GM12878 (cell line): Measurements from ENCODE around the gene MOCOS. TPM values are rescaled to one million over a fixed set of nuclear protein-coding genes. Genes with fewer than 3 reads are reported as not detected.

Experiments
- ATAC-seq: fragments of 200-7000 bp; cut with Tn5 transposase; 3 replicates; pipeline ENCODE4 v1.9.1; 2020; ENCODE audit warnings: mild to moderate bottlenecking, moderate library complexity
- BruUV-seq: library from RNA; stranded (reverse); fragments of 400-500 nt; replicated peaks from 2 replicates; lab custom pipeline; 2021; lab: Mats Ljungman, UMichigan
- CTCF ChIA-PET: fragments of 300-600 bp; sonication (Branson Sonifier 250); formaldehyde crosslinking; extraction: SDS; loops from one replicate; lab custom pipeline; 2021; ENCODE audit warnings: inconsistent platforms; lab: Yijun Ruan, JAX
- POLR2A ChIA-PET: fragments of 350-600 bp; formaldehyde crosslinking; extraction: SDS; loops from one replicate; lab custom pipeline; 2021; ENCODE audit warnings: inconsistent platforms; lab: Charles Lee
- RAD21 ChIA-PET: fragments of 300-600 bp; sonication (Branson Sonifier 250); formaldehyde crosslinking; loops from one replicate; lab custom pipeline; 2023; ENCODE audit warnings: antibody characterized with exemption; ENCODE audit not compliant: unreplicated experiment; lab: Charles Lee
- SMC1A ChIA-PET: fragments of 300-600 bp; sonication (Branson Sonifier 250); formaldehyde crosslinking; loops from one replicate; lab custom pipeline; 2023; ENCODE audit not compliant: unreplicated experiment, uncharacterized antibody; lab: Charles Lee
- DNase-seq: peaks from one replicate; pipeline ENCODE4 v3.0.0-alpha.2; 2011; ENCODE audit warnings: low read depth, low spot score
- FAIRE-seq: peaks from 3 replicates; lab custom pipeline; 2011; peaks lifted over from hg19 to GRCh38; lab: Jason Lieb, UNC
- H2AFZ ChIP-seq: 2 replicates; pipeline ENCODE4 v1.6.0; 2011; ENCODE audit warnings: low read depth, low read length, control low read depth; ENCODE audit not compliant: control insufficient read depth
- H3K27ac ChIP-seq: 2 replicates; pipeline ENCODE4 v1.5.1; 2011; ENCODE audit warnings: control low read depth; ENCODE audit not compliant: control insufficient read depth, insufficient read depth
- H3K27me3 ChIP-seq, 2 experiments: replicated peaks in 1 of 2; 2 replicates each; pipeline versions ENCODE4 v1.6.0 to v1.6.1; 2011; ENCODE audit warnings: low read length in 1 of 2; ENCODE audit not compliant: control insufficient read depth in 2 of 2, insufficient read depth in 2 of 2
- H3K36me3 ChIP-seq, 2 experiments: 2 replicates each; pipeline ENCODE4 v1.5.1; 2011; ENCODE audit warnings: low read length in 1 of 2; ENCODE audit not compliant: control insufficient read depth in 2 of 2, insufficient read depth in 2 of 2
- H3K4me1 ChIP-seq: 2 replicates; pipeline ENCODE4 v1.6.1; 2011; ENCODE audit warnings: mild to moderate bottlenecking, low read length, moderate library complexity, mixed read lengths; ENCODE audit not compliant: control insufficient read depth, insufficient read depth
- H3K4me2 ChIP-seq: 2 replicates; pipeline ENCODE4 v1.6.0; 2011; ENCODE audit warnings: control low read depth; ENCODE audit not compliant: control insufficient read depth, insufficient read depth
- H3K4me3 ChIP-seq: fragments of 200-600 bp; sonication (generic); 2 replicates; pipeline ENCODE4 v1.5.1; 2016
- H3K79me2 ChIP-seq: 2 replicates; pipeline ENCODE4 v1.6.0; 2011; ENCODE audit warnings: low read length; ENCODE audit not compliant: control insufficient read depth, insufficient read depth
- H3K9ac ChIP-seq: 2 replicates; pipeline ENCODE4 v1.8.0; 2011; ENCODE audit warnings: low read length, control low read depth, mixed read lengths; ENCODE audit not compliant: control insufficient read depth, insufficient read depth
- H3K9me3 ChIP-seq: replicated peaks from 3 replicates; pipeline ENCODE4 v1.5.1; 2011; ENCODE audit warnings: mild to moderate bottlenecking, low read length; ENCODE audit not compliant: control insufficient read depth, insufficient read depth
- H4K20me1 ChIP-seq: 2 replicates; pipeline ENCODE4 v1.6.0; 2011; ENCODE audit not compliant: control insufficient read depth, insufficient read depth
- BCL3 ChIP-seq: IDR thresholded peaks from 2 replicates; pipeline ENCODE4 v1.6.1; 2011; ENCODE audit warnings: borderline replicate concordance, low read depth, mild to moderate bottlenecking, moderate library complexity, low read length; ENCODE audit not compliant: insufficient read depth, poor library complexity, severe bottlenecking
- CBX3 ChIP-seq: fragments of 200-600 bp; sonication (generic); IDR thresholded peaks from 2 replicates; pipeline ENCODE4 v1.6.1; 2016; ENCODE audit warnings: low read depth, borderline replicate concordance
- EED ChIP-seq: sonication (generic); IDR thresholded peaks from 2 replicates; pipeline ENCODE4 v1.6.1; 2016; ENCODE audit warnings: antibody characterized with exemption, low read depth
- FOXK2 ChIP-seq: fragments of 450-650 bp; IDR thresholded peaks from 2 replicates; pipeline ENCODE4 v1.6.1; 2017; ENCODE audit warnings: mild to moderate bottlenecking, moderate library complexity
- GATAD2B ChIP-seq: fragments of 450-650 bp; conservative IDR thresholded peaks from 2 replicates; pipeline ENCODE4 v1.6.1; 2017; ENCODE audit warnings: low read depth, mild to moderate bottlenecking, moderate library complexity
- HDAC2 ChIP-seq: fragments of 200-600 bp; sonication (generic); IDR thresholded peaks from 2 replicates; pipeline ENCODE4 v1.6.1; 2017
- HDGF ChIP-seq: fragments of 450-650 bp; IDR thresholded peaks from 2 replicates; pipeline ENCODE4 v1.6.1; 2016; ENCODE audit warnings: antibody characterized with exemption
- MEF2A ChIP-seq: IDR thresholded peaks from 2 replicates; pipeline ENCODE4 v1.6.1; 2011; ENCODE audit warnings: low read depth, mild to moderate bottlenecking, low read length, moderate library complexity; ENCODE audit not compliant: insufficient read depth
- RAD51 ChIP-seq: fragments of 450-650 bp; IDR thresholded peaks from 2 replicates; pipeline ENCODE4 v1.6.1; 2016; ENCODE audit warnings: moderate library complexity, mild to moderate bottlenecking, inconsistent platforms
- SP1 ChIP-seq: IDR thresholded peaks from one replicate; pipeline ENCODE4 v1.6.1; 2011; ENCODE audit warnings: low read depth, low read length
- SUPT20H ChIP-seq: IDR thresholded peaks from 2 replicates; pipeline ENCODE4 v1.6.1; 2011; ENCODE audit warnings: low read depth, mild to moderate bottlenecking, low read length, moderate library complexity, borderline replicate concordance; ENCODE audit not compliant: control insufficient read depth
- ZBTB40 ChIP-seq: fragments of 450-650 bp; IDR thresholded peaks from 2 replicates; pipeline ENCODE4 v1.6.1; 2016; ENCODE audit warnings: mild to moderate bottlenecking, moderate library complexity, borderline replicate concordance
- ZNF217 ChIP-seq: fragments of 450-650 bp; IDR thresholded peaks from 2 replicates; pipeline ENCODE4 v1.6.1; 2017; ENCODE audit warnings: antibody characterized with exemption, mild to moderate bottlenecking
- ZNF24 ChIP-seq: fragments of 450-650 bp; IDR thresholded peaks from 2 replicates; pipeline ENCODE4 v1.6.1; 2017; ENCODE audit warnings: antibody characterized with exemption, mild to moderate bottlenecking
- ZNF384 ChIP-seq: IDR thresholded peaks from 2 replicates; pipeline ENCODE4 v1.6.1; 2012; ENCODE audit warnings: low read depth, mild to moderate bottlenecking, low read length, improper control_type of control experiment, borderline replicate concordance
- WGBS: methylation state at CpG from one replicate; pipeline ENCODE4 v1.1.6; 2016; ENCODE audit warnings: low lambda C conversion rate; ENCODE audit not compliant: insufficient replicate concordance, insufficient coverage; ENCODE audit errors: missing lambda C conversion rate; 5-methylcytosine and 5-hydroxymethylcytosine counted together
- in situ Hi-C: fragments of 300-500 bp; cut with MboI; formaldehyde crosslinking; loops from 9 replicates; pipeline ENCODE4 v1.14.3; 2018; ENCODE audit warnings: mixed read lengths
- intact Hi-C: fragments of 100-400 bp; cut with micrococcal nuclease; formaldehyde crosslinking; loops from one replicate; pipeline ENCODE4 v1.14.2; 2022; ENCODE audit not compliant: unreplicated experiment
- polyA plus RNA-seq, 11 experiments: library from polyadenylated mRNA; depleted of rRNA in 4 of 11; unstranded in 6 of 11; stranded (reverse) in 5 of 11; fragments of >200 nt; fragmentation: Nextera tagmentation in 4 of 11; fragmentation: Illumina TruSeq in 1 of 11; extraction: Ambion mirVana in 4 of 11; extraction: Trizol in 1 of 11; gene quantifications; 1 replicate in 1 of 11; 2 replicates in 10 of 11; pipeline versions ENCODE4 v1.2.1 to v1.2.3, GENCODE V29; 2011 to 2016; ENCODE audit warnings: inconsistent platforms in 2 of 11, missing spikeins in 2 of 11, low read depth in 1 of 11
- total RNA-seq, 4 experiments: library from RNA; depleted of rRNA in 3 of 4; stranded (reverse); fragments of >200 nt in 3 of 4; fragmentation: Illumina TruSeq in 1 of 4; extraction: Trizol in 1 of 4; gene quantifications; 2 replicates each; pipeline versions ENCODE4 v1.2.1 to v1.2.3, GENCODE V29; 2013 to 2021

The MOCOS gene
- total and polyA plus RNA-seq, 10 of the 15 experiments (the other 5 are each of a cell fraction or from before 2014, with no cell fraction given), result 0.16 to 0.56 (median 0.33) TPM

- SMC1A ChIA-PET, result no interaction called here
- DNase-seq (no peak), ATAC-seq (no peak), FAIRE-seq (no peak)
- BruUV-seq, result no TSS peak
- Histone ChIP-seq H2AFZ (no peak overlapping the region), H3K9me3 (no peaks in the 10 kb centered on the region), H3K79me2 (no peaks in the 10 kb centered on the region), H4K20me1 (no peaks in the 10 kb centered on the region), H3K36me3 (no peaks in the 10 kb centered on the region), H3K27me3 (no peaks in the 10 kb centered on the region), H3K4me1 (no peaks in the 10 kb centered on the region; the same call in none of the 2 replicates), H3K9ac (no peak overlapping the region), H3K4me2 (no peak overlapping the region), H3K27ac (no peak overlapping the region), H3K4me3 (no peak overlapping the region)
- WGBS, result 40% methylated on average over 8 of the region's 8 CpGs
- in situ Hi-C loops, result no loop called here
- POLR2A ChIA-PET, result no interaction called here
- intact Hi-C loops, result no loop called here
- RAD21 ChIA-PET, result no interaction called here
- no peak for TF ChIP-seq CBX3
- no peak for TF ChIP-seq EED
- TF ChIP-seq ZNF384, result no peak
- no peak for TF ChIP-seq RAD51
- TF ChIP-seq MEF2A, result no peak
- TF ChIP-seq HDAC2, result no peak
- CTCF ChIA-PET, result no interaction called here
Observed at GRCh38 chr18:36214811-36215210, 27.5 kb downstream of the MOCOS start.

- H3K27ac ChIP-seq, result no peak overlapping the region
- SMC1A ChIA-PET, result no interaction called here
- H3K4me3 ChIP-seq, result no peak overlapping the region
- FAIRE-seq (no peak), DNase-seq (no peak), ATAC-seq (no peak)
- no peak overlapping the region for H2AFZ ChIP-seq
- RAD21 ChIA-PET, result no interaction called here
- no peaks in the 10 kb centered on the region for H3K27me3 ChIP-seq
- POLR2A ChIA-PET, result interaction anchor here (0.6 kb wide), 1 partner anchor 296 kb away, joined by 6 read pairs; no protein-coding TSS in a partner anchor
- BruUV-seq, result no TSS peak
- no peak overlapping the region for H3K9ac ChIP-seq
- intact Hi-C loops (no loop called here), in situ Hi-C loops (no loop called here)
- WGBS, result 56% methylated on average over 9 of the region's 9 CpGs
- CTCF ChIA-PET, result no interaction called here
- H3K4me2 ChIP-seq, result no peak overlapping the region
- no peaks in the 10 kb centered on the region; the same call in none of the 2 replicates for H3K4me1 ChIP-seq
- H4K20me1 ChIP-seq, result no peaks in the 10 kb centered on the region
- no peaks in the 10 kb centered on the region for H3K9me3 ChIP-seq
- no peaks in the 10 kb centered on the region for H3K36me3 ChIP-seq
- H3K79me2 ChIP-seq, result no peaks in the 10 kb centered on the region
- TF ChIP-seq ZNF24 (no peak), GATAD2B (no peak), BCL3 (no peak), SP1 (no peak), HDGF (no peak), SUPT20H (no peak), CBX3 (no peak), ZNF217 (no peak), FOXK2 (no peak), ZBTB40 (no peak)
Observed at GRCh38 chr18:36215577-36215976, 28.3 kb downstream of the MOCOS start.
